ENCODE data around the gene RYR2.

The RYR2 gene

DNA sequence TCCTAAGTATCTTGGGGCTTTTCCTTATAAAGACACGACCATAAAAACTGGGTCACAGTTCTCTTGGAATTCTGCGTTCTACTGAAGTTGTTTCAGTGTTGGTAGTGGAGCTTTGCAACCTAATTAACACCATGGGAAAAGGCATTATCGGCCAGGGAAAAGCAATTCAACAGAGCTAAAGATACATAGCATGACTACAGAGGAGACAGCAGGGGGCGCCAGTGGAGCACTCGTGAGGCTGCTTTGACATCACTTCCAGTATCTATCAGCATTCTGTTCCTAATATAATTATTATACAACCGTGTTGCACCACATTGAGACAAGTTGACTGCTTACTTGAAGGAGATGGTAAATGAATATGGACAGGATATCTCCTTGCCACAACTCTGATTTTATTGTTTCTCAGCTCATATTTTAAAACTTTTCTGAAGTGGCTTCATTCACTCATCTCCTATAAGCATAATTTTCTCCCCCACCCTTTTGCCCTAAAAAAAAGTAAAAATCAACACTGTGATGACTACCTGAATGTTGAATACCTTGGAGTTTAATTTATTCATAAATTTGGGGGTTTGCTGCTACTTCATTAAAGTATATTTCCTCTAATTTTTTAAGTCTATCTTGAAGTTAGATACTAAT lies 809.3 kb downstream of the RYR2 start:
- Histone ChIP-seq H3K4me1 (0 out of 2 replicates have a peak, but pooled peaks cover 4% of the 10 kb centered on the region), H3K9me3 (no peaks in the 10 kb centered on the region), H3K27me3 (no peaks in the 10 kb centered on the region), H3K4me3 (ENCODE audit: low read depth, low read length) (no peak overlapping the region), H3K36me3 (no peaks in the 10 kb centered on the region)
- DNase-seq: peak; percentile 78
- TF ChIP-seq CTCF (IDR thresholded peaks at IDR 0.05; ENCODE audit: low read depth, low read length): peak; percentile 94

- no peaks in the 10 kb centered on the region for H3K36me3 ChIP-seq
- no peaks in the 10 kb centered on the region for H3K27me3 ChIP-seq
- H3K4me3 ChIP-seq (ENCODE audit: low read depth, low read length): no peak overlapping the region
- 0 out of 2 replicates have a peak, but pooled peaks cover 4% of the 10 kb centered on the region for H3K4me1 ChIP-seq
- DNase-seq: no peak
- no peak for TF ChIP-seq CTCF (IDR thresholded peaks at IDR 0.05; ENCODE audit: low read depth, low read length)
- H3K9me3 ChIP-seq: no peaks in the 10 kb centered on the region
Measured at GRCh38 chr1:237852342-237852741, 810.4 kb downstream of the RYR2 start.

GRCh38 chr1:237857455-237857854 lies 815.5 kb downstream of the RYR2 start:
- Histone ChIP-seq H3K4me3 (ENCODE audit: low read depth, low read length) (no peak overlapping the region), H3K4me1 (no peaks in the 10 kb centered on the region), H3K36me3 (no peaks in the 10 kb centered on the region), H3K9me3 (no peaks in the 10 kb centered on the region), H3K27me3 (no peaks in the 10 kb centered on the region)
- no peak for TF ChIP-seq CTCF (IDR thresholded peaks at IDR 0.05; ENCODE audit: low read depth, low read length)
- DNase-seq: no peak

DNA sequence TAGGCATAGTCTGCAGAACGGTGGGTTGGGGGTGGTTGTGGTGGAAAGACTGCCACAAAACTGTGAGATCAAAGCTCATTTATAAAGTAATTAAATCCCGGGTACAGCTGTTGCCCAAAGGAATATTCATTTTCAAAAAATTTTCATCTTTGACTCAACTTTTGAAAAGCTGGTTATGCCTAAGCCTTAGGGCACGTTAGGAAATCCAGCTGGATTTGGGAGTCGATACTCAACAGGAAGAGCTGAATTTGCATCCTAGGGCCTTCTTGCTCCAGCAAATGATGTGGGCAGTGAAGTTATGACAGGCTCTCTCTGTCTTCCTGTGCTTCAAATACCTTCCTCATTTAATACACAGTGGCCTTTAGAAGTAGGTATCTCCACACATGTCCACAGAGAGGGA lies 817.0 kb downstream of the RYR2 start:
- Histone ChIP-seq H3K27me3 (no peaks in the 10 kb centered on the region), H3K4me3 (ENCODE audit: low read depth, low read length) (no peak overlapping the region), H3K36me3 (no peaks in the 10 kb centered on the region), H3K9me3 (no peaks in the 10 kb centered on the region), H3K4me1 (no peaks in the 10 kb centered on the region)
- TF ChIP-seq CTCF (IDR thresholded peaks at IDR 0.05; ENCODE audit: low read depth, low read length): no peak
- DNase-seq: no peak

GRCh38 chr1:237861944-237862343 lies 820.0 kb downstream of the RYR2 start:
- Histone ChIP-seq H3K4me1 (peaks cover 3% of the 10 kb centered on the region; the same call in 1 of the 2 replicates), H3K27me3 (no peaks in the 10 kb centered on the region), H3K4me3 (ENCODE audit: low read depth, low read length) (no peak overlapping the region), H3K9me3 (no peaks in the 10 kb centered on the region), H3K36me3 (no peaks in the 10 kb centered on the region)
- no peak for DNase-seq
- no peak for TF ChIP-seq CTCF (IDR thresholded peaks at IDR 0.05; ENCODE audit: low read depth, low read length)

DNA sequence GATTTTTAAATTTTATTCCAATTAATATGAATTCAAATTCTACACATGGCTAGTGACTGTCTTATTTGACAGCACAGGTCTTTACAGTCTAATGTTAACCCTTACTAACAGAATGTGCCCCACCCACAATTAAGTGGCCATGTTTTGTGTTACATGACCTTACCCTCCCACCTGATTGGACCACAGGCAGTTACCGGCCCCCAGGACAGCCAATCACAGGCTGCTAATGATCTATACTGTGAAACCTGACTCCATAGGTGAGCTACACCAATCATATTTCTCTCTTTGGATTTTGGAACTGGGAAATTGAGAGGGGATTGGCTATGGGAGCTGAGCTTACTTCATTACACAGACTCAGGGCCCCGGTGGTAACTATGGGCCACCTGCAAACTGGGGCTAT lies 821.2 kb downstream of the RYR2 start:
- H3K27me3 ChIP-seq: no peaks in the 10 kb centered on the region
- DNase-seq: no peak

More for the DNA sequence above, 821.2 kb downstream of the RYR2 start:
- H3K4me1 ChIP-seq: peaks cover 3% of the 10 kb centered on the region; the same call in 1 of the 2 replicates
- H3K9me3 ChIP-seq: no peaks in the 10 kb centered on the region
- H3K4me3 ChIP-seq (ENCODE audit: low read depth, low read length): no peak overlapping the region
- TF ChIP-seq CTCF (IDR thresholded peaks at IDR 0.05; ENCODE audit: low read depth, low read length): no peak
- no peaks in the 10 kb centered on the region for H3K36me3 ChIP-seq

Measured in BE2C (cell line).